SK-N-MC (cell line): ENCODE results near the gene GRM5.
"Not testable (repeated sequence)": the region's sequence is repeated elsewhere in the genome, so short reads cannot be mapped to it uniquely, and the experiment has no call there.

Experiments used
- FOXP2 ChIP-seq: optimal IDR thresholded peaks from 2 replicates; pipeline ENCODE3; 2011; ENCODE audit warnings: mild to moderate bottlenecking, moderate library complexity; ENCODE audit not compliant: insufficient read depth; ENCODE audit errors: extremely low read length, control extremely low read depth
- POLR2AphosphoS5 ChIP-seq: IDR thresholded peaks from 2 replicates; pipeline ENCODE4 v1.6.1; 2012; ENCODE audit warnings: mild to moderate bottlenecking, low read depth, low read length, borderline replicate concordance

DNA sequence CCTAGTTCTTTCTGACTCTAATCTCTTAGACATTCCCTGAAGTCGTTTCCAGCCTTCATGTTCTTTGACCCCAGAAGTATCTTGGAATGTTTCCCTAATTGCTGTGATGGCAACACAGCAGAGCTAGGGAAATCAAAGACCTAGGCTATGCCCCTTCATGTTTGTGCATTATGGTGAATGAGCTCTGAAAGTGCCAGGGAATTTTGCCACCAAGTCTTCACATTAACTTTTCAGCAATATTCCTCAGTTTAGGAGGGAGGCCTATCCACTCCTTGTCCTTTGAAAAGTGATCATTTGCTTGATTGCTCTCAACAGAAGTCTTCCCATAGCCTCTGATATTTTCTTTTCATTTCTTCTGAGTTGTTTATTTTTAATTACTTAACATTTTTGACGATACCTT lies 164.3 kb downstream of the GRM5 start:
- TF ChIP-seq POLR2AphosphoS5, FOXP2: not testable (repeated sequence)
